ENCODE results near the gene DUOXA1.
"Not testable (repeated sequence)": the region's sequence is repeated elsewhere in the genome, so short reads cannot be mapped to it uniquely, and the experiment has no call there.

The DUOXA1 gene

DNA sequence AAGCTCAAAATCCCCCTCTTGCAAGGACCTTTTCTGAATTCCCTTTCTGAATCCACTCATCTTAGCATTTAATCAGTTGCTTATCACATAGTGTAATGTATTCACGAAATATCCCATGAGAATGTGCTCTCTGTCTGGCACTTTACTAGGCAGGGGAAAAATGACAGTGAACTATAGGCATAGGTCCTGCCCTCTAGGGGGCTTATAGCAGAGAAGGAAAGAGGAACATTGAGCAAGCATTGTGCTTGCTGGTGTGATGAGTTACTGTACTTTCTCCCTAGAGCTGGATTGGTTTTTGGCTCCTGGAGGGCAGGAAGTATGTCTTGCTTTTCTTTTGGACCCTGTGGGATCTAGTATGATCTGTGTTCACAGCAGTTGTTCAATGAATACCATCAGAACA lies 42.2 kb downstream of the DUOXA1 start:
- DNase-seq, result no peak

DNA sequence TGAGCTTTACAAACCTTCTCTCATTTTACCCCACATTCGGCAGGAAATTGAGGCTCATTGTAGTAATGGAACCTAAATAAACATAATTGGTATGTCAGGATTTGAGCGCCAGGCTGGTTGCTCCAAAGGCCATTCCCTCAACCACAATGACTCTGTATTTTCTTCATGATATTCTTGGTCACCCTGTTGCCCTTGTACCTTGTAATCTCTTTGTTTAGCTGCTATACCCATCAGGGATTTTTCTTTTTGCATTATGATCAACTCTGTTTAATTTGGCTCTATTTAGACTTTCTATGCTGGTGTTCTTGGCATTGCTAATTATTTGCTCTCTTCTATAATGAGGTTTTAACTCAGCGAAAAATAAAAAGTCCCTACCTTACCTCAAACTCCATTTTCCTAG lies 45.5 kb downstream of the DUOXA1 start:
- DNase-seq, result no peak

DNA sequence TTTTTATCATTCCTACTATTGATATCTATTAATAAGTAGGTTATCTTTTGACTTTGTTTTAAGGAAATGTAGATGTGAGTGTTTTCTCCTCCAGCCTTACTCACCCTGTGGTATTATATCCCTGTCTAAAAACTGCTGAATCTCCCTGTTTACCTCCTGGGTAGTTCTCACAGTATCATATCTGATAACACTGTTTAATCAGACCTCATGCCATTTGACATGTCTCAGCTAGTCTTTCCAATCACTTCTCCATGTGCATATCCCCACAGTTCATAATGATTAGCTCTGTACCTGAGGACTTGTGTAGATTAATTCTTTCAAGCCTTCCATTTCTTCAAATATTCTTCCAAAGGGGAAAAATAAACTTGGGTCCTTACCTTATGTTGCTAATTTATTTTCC lies 46.5 kb downstream of the DUOXA1 start:
- no peak for DNase-seq

GRCh38 chr15:45082412-45082811 lies 47.3 kb downstream of the DUOXA1 start:
- not testable (repeated sequence) for DNase-seq

DNA sequence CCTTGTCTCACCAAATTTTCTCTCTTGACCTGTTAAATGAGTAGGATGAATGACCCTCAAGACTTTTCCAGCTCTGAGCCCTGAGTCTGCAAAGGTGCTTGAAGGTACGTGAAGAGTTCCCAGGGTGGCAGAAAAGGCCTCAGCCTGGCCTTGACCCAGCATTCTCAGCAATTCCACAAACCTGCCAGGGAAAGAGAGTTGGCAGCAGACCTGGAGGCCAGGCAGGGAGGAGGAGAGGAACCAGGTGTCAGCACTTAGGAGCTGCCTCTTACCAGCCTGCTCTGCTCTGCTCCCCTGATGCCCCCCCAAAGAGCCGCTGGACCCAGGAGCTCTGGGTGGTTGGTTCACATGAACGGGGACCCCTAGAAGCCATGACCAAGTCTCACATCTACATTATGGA lies 49.1 kb downstream of the DUOXA1 start:
- DNase-seq, result not testable (repeated sequence)

- not testable (repeated sequence) for DNase-seq
Observed at GRCh38 chr15:45079628-45080246, 49.9 kb downstream of the DUOXA1 start.

- not testable (repeated sequence) for DNase-seq
Observed at GRCh38 chr15:45079201-45079600, 50.5 kb downstream of the DUOXA1 start.

DNA sequence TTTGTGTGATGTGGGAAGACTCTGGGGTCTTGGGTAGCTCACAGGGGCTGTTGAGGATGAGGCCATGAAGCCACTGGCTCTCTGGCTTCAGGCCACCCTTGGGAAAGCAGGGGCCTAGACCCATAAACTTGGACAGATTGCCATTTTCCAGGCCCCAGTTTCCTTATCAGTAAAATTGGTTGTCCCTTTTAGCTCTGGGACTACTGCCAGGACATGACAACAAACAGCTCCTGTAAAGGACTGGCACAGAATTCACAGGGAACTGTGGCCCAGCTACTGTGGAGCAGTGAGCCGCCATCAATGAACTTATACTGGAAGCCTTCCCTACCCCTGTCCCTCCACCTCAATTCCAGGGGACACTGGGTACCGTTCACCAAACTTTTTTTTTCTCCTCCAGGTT lies 52.3 kb downstream of the DUOXA1 start:
- DNase-seq, result not testable (repeated sequence)

- not testable (repeated sequence) for DNase-seq
Observed at GRCh38 chr15:45075440-45076320, 54.0 kb downstream of the DUOXA1 start.

GRCh38 chr15:45073602-45074001 lies 56.1 kb downstream of the DUOXA1 start:
- DNase-seq, result not testable (repeated sequence)

DNA sequence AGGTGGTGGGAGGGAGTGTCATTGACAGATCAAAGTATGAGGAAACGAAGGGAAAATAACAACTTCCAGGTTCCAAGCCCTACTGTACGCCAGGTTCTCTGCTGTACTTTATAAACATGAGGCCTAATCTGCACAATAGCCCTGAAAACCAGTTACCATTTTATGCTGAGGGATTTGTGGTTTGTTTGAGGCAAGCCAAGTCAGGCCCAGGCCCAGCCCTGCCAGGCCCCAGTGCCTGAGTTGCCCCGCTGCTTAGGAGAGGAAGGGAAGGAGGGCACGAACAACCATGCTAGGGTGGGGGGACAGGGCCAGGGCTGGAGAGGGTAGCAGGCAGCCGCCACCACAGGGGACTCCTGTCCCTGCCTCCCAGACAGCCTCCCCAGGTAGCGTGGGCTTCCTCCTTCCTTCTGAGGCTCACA lies 59.7 kb downstream of the DUOXA1 start:
- DNase-seq, result not testable (repeated sequence)

Data from activated naive CD4-positive, alpha-beta T cell treated with anti-CD3 and anti-CD28 coated beads, Interleukin-2, amount 50 U/mL, for 16 hours (primary cell).